PFSK-1 (cell line): ENCODE measurements around the gene HNF1A.

Experiments used
- POLR2AphosphoS5 ChIP-seq: IDR thresholded peaks from 2 replicates; pipeline ENCODE4 v1.6.1; 2012; ENCODE audit warnings: low read depth, mild to moderate bottlenecking, control low read depth, low read length, moderate library complexity
- REST ChIP-seq, 2 experiments: IDR thresholded peaks; 2 replicates each; pipeline versions ENCODE4 v1.6.1 to v1.8.0; 2011 to 2012; ENCODE audit warnings: low read depth in 2 of 2, low read length in 2 of 2, control low read depth in 1 of 2, inconsistent platforms in 1 of 2, mild to moderate bottlenecking in 1 of 2, moderate library complexity in 1 of 2; ENCODE audit not compliant: insufficient read depth in 1 of 2
- SIN3A ChIP-seq: IDR thresholded peaks from 2 replicates; pipeline ENCODE4 v1.6.1; 2012; ENCODE audit warnings: mild to moderate bottlenecking, low read length, moderate library complexity, borderline replicate concordance; ENCODE audit not compliant: insufficient read depth
- TAF1 ChIP-seq: IDR thresholded peaks from 2 replicates; pipeline ENCODE4 v1.6.1; 2012; ENCODE audit warnings: low read length, control low read depth, borderline replicate concordance; ENCODE audit not compliant: insufficient read depth

- TF ChIP-seq TAF1: no peak
- no peak for TF ChIP-seq POLR2AphosphoS5
- no peak for TF ChIP-seq REST (IDR thresholded peaks at IDR 0.05; ENCODE audit: insufficient read depth in 1 of 2, low read depth in 2 of 2, low read length in 2 of 2)
- no peak for TF ChIP-seq SIN3A
Observed at GRCh38 chr12:120972870-120973543, 5.3 kb upstream of the HNF1A start.
